ENCODE results near the gene PYGB. TPM values are rescaled to one million over a fixed set of nuclear protein-coding genes. Genes with fewer than 3 reads are reported as not detected.

PYGB gene
- total RNA-seq, 2 donors from 2014 or later, result 43.7 to 48.3 TPM

GRCh38 chr20:25242231-25242630 lies 5.7 kb upstream of the PYGB start:
- no peak for ATAC-seq (replicated peaks in 1 of 2)
- peaks cover 5 to 10% of the 10 kb centered on the region in 2 donors for H3K36me3 Mint-ChIP-seq (ENCODE audit: insufficient read depth in 2 of 2)
- no peak overlapping the region for H3K4me3 Mint-ChIP-seq
- H3K27me3 Mint-ChIP-seq (ENCODE audit: low read depth), result peaks cover 27% of the 10 kb centered on the region
- no peak for DNase-seq
- peaks cover 0 to 3% of the 10 kb centered on the region in 2 donors for H3K9me3 Mint-ChIP-seq
- H3K4me1 Mint-ChIP-seq (ENCODE audit: low read depth), result peaks cover 43% of the 10 kb centered on the region
- H3K27ac Mint-ChIP-seq, result no peak overlapping the region

- no peak for DNase-seq
- Mint-ChIP-seq H3K27me3 (ENCODE audit: low read depth) (peaks cover 27% of the 10 kb centered on the region), H3K4me1 (ENCODE audit: low read depth) (peaks cover 30% of the 10 kb centered on the region), H3K27ac (no peak overlapping the region), H3K36me3 (ENCODE audit: insufficient read depth in 2 of 2) (peaks cover 0 to 6% of the 10 kb centered on the region in 2 donors), H3K9me3 (peaks cover 0 to 3% of the 10 kb centered on the region in 2 donors), H3K4me3 (no peak overlapping the region)
- ATAC-seq (replicated peaks in 1 of 2), result no peak
Observed at GRCh38 chr20:25243416-25243979, 4.4 kb upstream of the PYGB start.

GRCh38 chr20:25244976-25245375 lies 2.9 kb upstream of the PYGB start:
- H3K9me3 Mint-ChIP-seq, result peaks cover 0 to 3% of the 10 kb centered on the region in 2 donors
- peaks cover 27% of the 10 kb centered on the region for H3K27me3 Mint-ChIP-seq (ENCODE audit: low read depth)
- no peak for DNase-seq
- H3K36me3 Mint-ChIP-seq (ENCODE audit: insufficient read depth in 2 of 2), result peaks cover 2 to 5% of the 10 kb centered on the region in 2 donors
- H3K4me3 Mint-ChIP-seq, result no peak overlapping the region
- H3K4me1 Mint-ChIP-seq (ENCODE audit: low read depth), result peaks cover 31% of the 10 kb centered on the region
- ATAC-seq (replicated peaks in 1 of 2), result no peak
- no peak overlapping the region for H3K27ac Mint-ChIP-seq

GRCh38 chr20:25245461-25245860 lies 2.4 kb upstream of the PYGB start:
- peaks cover 2 to 5% of the 10 kb centered on the region in 2 donors for H3K36me3 Mint-ChIP-seq (ENCODE audit: insufficient read depth in 2 of 2)
- DNase-seq, result no peak

GRCh38 chr20:25246182-25246999 lies 1.5 kb upstream of the PYGB start:
- Mint-ChIP-seq H3K36me3 (ENCODE audit: insufficient read depth in 2 of 2) (peaks cover 2 to 5% of the 10 kb centered on the region in 2 donors), H3K27ac (no peak overlapping the region), H3K4me1 (ENCODE audit: low read depth) (peaks cover 45% of the 10 kb centered on the region), H3K9me3 (peaks cover 0 to 3% of the 10 kb centered on the region in 2 donors), H3K4me3 (peak overlapping the region; percentile 89 to 93), H3K27me3 (ENCODE audit: low read depth) (peaks cover 20% of the 10 kb centered on the region)
- ATAC-seq (replicated peaks in 1 of 2) (no peak), DNase-seq (no peak)

More at GRCh38 chr20:25245461-25245860, 2.4 kb upstream of the PYGB start:
- Mint-ChIP-seq H3K4me3 (no peak overlapping the region), H3K9me3 (peaks cover 0 to 3% of the 10 kb centered on the region in 2 donors), H3K27ac (peak overlapping the region; percentile 18), H3K4me1 (ENCODE audit: low read depth) (peaks cover 36% of the 10 kb centered on the region), H3K27me3 (ENCODE audit: low read depth) (peaks cover 27% of the 10 kb centered on the region)
- ATAC-seq (replicated peaks in 1 of 2), result no peak

GRCh38 chr20:25247000-25247517 lies 826 bp upstream of the PYGB start:
- Mint-ChIP-seq H3K4me3 (peak overlapping the region; percentile 89 to 93), H3K27me3 (ENCODE audit: low read depth) (peaks cover 14% of the 10 kb centered on the region), H3K27ac (no peak overlapping the region), H3K4me1 (ENCODE audit: low read depth) (peaks cover 48% of the 10 kb centered on the region), H3K36me3 (ENCODE audit: insufficient read depth in 2 of 2) (peaks cover 2 to 5% of the 10 kb centered on the region in 2 donors), H3K9me3 (peaks cover 0 to 3% of the 10 kb centered on the region in 2 donors)
- no peak for ATAC-seq (replicated peaks in 1 of 2)
- DNase-seq, result no peak

- ATAC-seq (replicated peaks in 1 of 2) (peak; percentile 53 to 59), DNase-seq (peak in 1 of 2 donors; percentile 24)
- H3K27ac Mint-ChIP-seq, result no peak overlapping the region
- H3K9me3 Mint-ChIP-seq, result peaks cover 0 to 3% of the 10 kb centered on the region in 2 donors
- peaks cover 2 to 5% of the 10 kb centered on the region in 2 donors for H3K36me3 Mint-ChIP-seq (ENCODE audit: insufficient read depth in 2 of 2)
- H3K4me3 Mint-ChIP-seq, result peak overlapping the region; percentile 89 to 93
- peaks cover 10% of the 10 kb centered on the region for H3K27me3 Mint-ChIP-seq (ENCODE audit: low read depth)
- H3K4me1 Mint-ChIP-seq (ENCODE audit: low read depth), result peaks cover 53% of the 10 kb centered on the region
Observed at GRCh38 chr20:25247518-25247955, 348 bp upstream of the PYGB start.

- Mint-ChIP-seq H3K4me3 (peak overlapping the region; percentile 94 to 99), H3K27me3 (ENCODE audit: low read depth) (peaks cover 7% of the 10 kb centered on the region), H3K36me3 (ENCODE audit: insufficient read depth in 2 of 2) (peaks cover 2% of the 10 kb centered on the region in 2 donors), H3K4me1 (ENCODE audit: low read depth) (peaks cover 61% of the 10 kb centered on the region), H3K9me3 (no peaks in the 10 kb centered on the region), H3K27ac (peak overlapping the region; percentile 92)
- DNase-seq, result no peak
- no peak for ATAC-seq (replicated peaks in 1 of 2)
Observed at GRCh38 chr20:25248786-25249172, 894 bp downstream of the PYGB start.

- Mint-ChIP-seq H3K36me3 (ENCODE audit: insufficient read depth in 2 of 2) (peaks cover 2% of the 10 kb centered on the region in 2 donors), H3K4me3 (peak overlapping the region; percentile 94 to 99), H3K27ac (peak overlapping the region; percentile 92), H3K27me3 (ENCODE audit: low read depth) (peaks cover 7% of the 10 kb centered on the region), H3K9me3 (no peaks in the 10 kb centered on the region), H3K4me1 (ENCODE audit: low read depth) (peaks cover 61% of the 10 kb centered on the region)
- ATAC-seq (replicated peaks in 1 of 2) (no peak), DNase-seq (no peak)
Observed at GRCh38 chr20:25249198-25249931, 1.5 kb downstream of the PYGB start.

- Mint-ChIP-seq H3K27me3 (ENCODE audit: low read depth) (peaks cover 7% of the 10 kb centered on the region), H3K9me3 (no peaks in the 10 kb centered on the region), H3K27ac (no peak overlapping the region), H3K4me1 (ENCODE audit: low read depth) (peaks cover 58% of the 10 kb centered on the region), H3K4me3 (peak overlapping the region; percentile 61 to 94), H3K36me3 (ENCODE audit: insufficient read depth in 2 of 2) (peaks cover 2% of the 10 kb centered on the region in 2 donors)
- no peak for DNase-seq
- no peak for ATAC-seq (replicated peaks in 1 of 2)
Observed at GRCh38 chr20:25250508-25250907, 2.6 kb downstream of the PYGB start.

GRCh38 chr20:25251019-25251418 lies 3.1 kb downstream of the PYGB start:
- no peaks in the 10 kb centered on the region for H3K9me3 Mint-ChIP-seq
- DNase-seq (no peak), ATAC-seq (replicated peaks in 1 of 2) (no peak)
- peak overlapping the region in 1 of 2 donors; percentile 61 for H3K4me3 Mint-ChIP-seq
- peaks cover 2 to 4% of the 10 kb centered on the region in 2 donors for H3K36me3 Mint-ChIP-seq (ENCODE audit: insufficient read depth in 2 of 2)
- no peak overlapping the region for H3K27ac Mint-ChIP-seq
- peaks cover 55% of the 10 kb centered on the region for H3K4me1 Mint-ChIP-seq (ENCODE audit: low read depth)
- H3K27me3 Mint-ChIP-seq (ENCODE audit: low read depth), result peaks cover 7% of the 10 kb centered on the region

GRCh38 chr20:25251558-25251957 lies 3.7 kb downstream of the PYGB start:
- peaks cover 50% of the 10 kb centered on the region for H3K4me1 Mint-ChIP-seq (ENCODE audit: low read depth)
- no peak for ATAC-seq (replicated peaks in 1 of 2)
- no peak overlapping the region for H3K4me3 Mint-ChIP-seq
- H3K9me3 Mint-ChIP-seq, result no peaks in the 10 kb centered on the region
- peaks cover 2 to 5% of the 10 kb centered on the region in 2 donors for H3K36me3 Mint-ChIP-seq (ENCODE audit: insufficient read depth in 2 of 2)
- DNase-seq, result no peak
- H3K27ac Mint-ChIP-seq, result no peak overlapping the region
- peaks cover 5% of the 10 kb centered on the region for H3K27me3 Mint-ChIP-seq (ENCODE audit: low read depth)
